ENCODE results near the gene DOCK9.

Gene DOCK9

GRCh38 chr13:98915563-98915962 lies 62.3 kb downstream of the DOCK9 start:
- Histone ChIP-seq H2AFZ (ENCODE audit: low read length) (no peak overlapping the region), H3K4me1 (ENCODE audit: low read length) (peaks cover 8% of the 10 kb centered on the region; the same call in 1 of the 2 replicates), H3F3A (ENCODE audit: insufficient read depth, low read length) (no peaks in the 10 kb centered on the region), H3K9me3 (replicated peaks; ENCODE audit: insufficient read depth, low read length) (no peaks in the 10 kb centered on the region), H3K4me3 (ENCODE audit: low read length) (no peak overlapping the region), H3K27ac (ENCODE audit: low read length) (no peak overlapping the region), H4K20me1 (ENCODE audit: insufficient read depth, low read length) (no peaks in the 10 kb centered on the region), H3K9ac (ENCODE audit: low read length) (no peak overlapping the region), H3K36me3 (replicated peaks; ENCODE audit: insufficient read depth, low read length) (no peaks in the 10 kb centered on the region; the same call in 1 of the 2 replicates), H3K9me2 (replicated peaks; ENCODE audit: insufficient read depth, low read length) (no peaks in the 10 kb centered on the region), H3K27me3 (replicated peaks; ENCODE audit: insufficient read depth, low read length) (no peaks in the 10 kb centered on the region), H3K79me2 (ENCODE audit: low read length) (no peaks in the 10 kb centered on the region), H3K4me2 (ENCODE audit: low read depth, low read length) (no peak overlapping the region)
- no peak for DNase-seq
- no peak for TF ChIP-seq EZH2phosphoT487 (IDR thresholded peaks at IDR 0.05; ENCODE audit: low read length)
- TF ChIP-seq CTCF (IDR thresholded peaks at IDR 0.05; ENCODE audit: low read length) = no peak
- no peak for TF ChIP-seq EZH2 (optimal IDR thresholded peaks at IDR 0.05; ENCODE audit: low read depth, low read length)

GRCh38 chr13:98913741-98914140 lies 64.1 kb downstream of the DOCK9 start:
- Histone ChIP-seq H2AFZ (ENCODE audit: low read length) (no peak overlapping the region), H3K9ac (ENCODE audit: low read length) (no peak overlapping the region), H3K9me3 (replicated peaks; ENCODE audit: insufficient read depth, low read length) (no peaks in the 10 kb centered on the region), H3F3A (ENCODE audit: insufficient read depth, low read length) (no peaks in the 10 kb centered on the region), H3K27ac (ENCODE audit: low read length) (no peak overlapping the region), H3K4me2 (ENCODE audit: low read depth, low read length) (no peak overlapping the region), H3K4me3 (ENCODE audit: low read length) (no peak overlapping the region), H3K9me2 (replicated peaks; ENCODE audit: insufficient read depth, low read length) (no peaks in the 10 kb centered on the region), H3K79me2 (ENCODE audit: low read length) (no peaks in the 10 kb centered on the region), H3K27me3 (replicated peaks; ENCODE audit: insufficient read depth, low read length) (no peaks in the 10 kb centered on the region), H3K4me1 (ENCODE audit: low read length) (peaks cover 6% of the 10 kb centered on the region; the same call in 1 of the 2 replicates), H3K36me3 (replicated peaks; ENCODE audit: insufficient read depth, low read length) (no peaks in the 10 kb centered on the region), H4K20me1 (ENCODE audit: insufficient read depth, low read length) (no peaks in the 10 kb centered on the region)
- no peak for DNase-seq
- no peak for TF ChIP-seq EZH2phosphoT487 (IDR thresholded peaks at IDR 0.05; ENCODE audit: low read length)
- no peak for TF ChIP-seq CTCF (IDR thresholded peaks at IDR 0.05; ENCODE audit: low read length)
- TF ChIP-seq EZH2 (optimal IDR thresholded peaks at IDR 0.05; ENCODE audit: low read depth, low read length) = no peak

GRCh38 chr13:98912846-98913245 lies 65.0 kb downstream of the DOCK9 start:
- H3K4me1 ChIP-seq (ENCODE audit: low read length) = peaks cover 3% of the 10 kb centered on the region; the same call in 1 of the 2 replicates
- TF ChIP-seq CTCF (IDR thresholded peaks at IDR 0.05; ENCODE audit: low read length) = no peak
- TF ChIP-seq EZH2 (optimal IDR thresholded peaks at IDR 0.05; ENCODE audit: low read depth, low read length) = no peak
- TF ChIP-seq EZH2phosphoT487 (IDR thresholded peaks at IDR 0.05; ENCODE audit: low read length) = no peak
- DNase-seq = no peak

More at GRCh38 chr13:98912846-98913245, 65.0 kb downstream of the DOCK9 start:
- Histone ChIP-seq H3K27ac (ENCODE audit: low read length) (no peak overlapping the region), H3K79me2 (ENCODE audit: low read length) (no peaks in the 10 kb centered on the region), H4K20me1 (ENCODE audit: insufficient read depth, low read length) (no peaks in the 10 kb centered on the region), H2AFZ (ENCODE audit: low read length) (no peak overlapping the region), H3K4me2 (ENCODE audit: low read depth, low read length) (no peak overlapping the region), H3K4me3 (ENCODE audit: low read length) (no peak overlapping the region), H3K9me3 (replicated peaks; ENCODE audit: insufficient read depth, low read length) (no peaks in the 10 kb centered on the region), H3K36me3 (replicated peaks; ENCODE audit: insufficient read depth, low read length) (no peaks in the 10 kb centered on the region), H3K27me3 (replicated peaks; ENCODE audit: insufficient read depth, low read length) (no peaks in the 10 kb centered on the region), H3F3A (ENCODE audit: insufficient read depth, low read length) (no peaks in the 10 kb centered on the region), H3K9ac (ENCODE audit: low read length) (no peak overlapping the region), H3K9me2 (replicated peaks; ENCODE audit: insufficient read depth, low read length) (no peaks in the 10 kb centered on the region)
